ENCODE data around the gene L3MBTL4. TPM values are rescaled to one million over a fixed set of nuclear protein-coding genes. Genes with fewer than 3 reads are reported as not detected.

The L3MBTL4 gene
- total RNA-seq, 6 experiments from 2014 or later: 8.2 to 16.0 (median 11.3) TPM

GRCh38 chr18:6327895-6328620 lies 86.7 kb downstream of the L3MBTL4 start:
- peak overlapping the region in 1 of 3 donors; percentile 41 for H3K27ac ChIP-seq
- intact Hi-C loops (cut with DNase I): no loop called here
- no peaks in the 10 kb centered on the region for H3K36me3 ChIP-seq
- DNase-seq (no peak), ATAC-seq (peak; percentile 70 to 92 (median 79))
- H3K27me3 ChIP-seq: no peaks in the 10 kb centered on the region
- H3K9me3 ChIP-seq: no peaks in the 10 kb centered on the region
- TF ChIP-seq POLR2A (IDR thresholded peaks at IDR 0.05): no peak
- TF ChIP-seq, protein P1, sequence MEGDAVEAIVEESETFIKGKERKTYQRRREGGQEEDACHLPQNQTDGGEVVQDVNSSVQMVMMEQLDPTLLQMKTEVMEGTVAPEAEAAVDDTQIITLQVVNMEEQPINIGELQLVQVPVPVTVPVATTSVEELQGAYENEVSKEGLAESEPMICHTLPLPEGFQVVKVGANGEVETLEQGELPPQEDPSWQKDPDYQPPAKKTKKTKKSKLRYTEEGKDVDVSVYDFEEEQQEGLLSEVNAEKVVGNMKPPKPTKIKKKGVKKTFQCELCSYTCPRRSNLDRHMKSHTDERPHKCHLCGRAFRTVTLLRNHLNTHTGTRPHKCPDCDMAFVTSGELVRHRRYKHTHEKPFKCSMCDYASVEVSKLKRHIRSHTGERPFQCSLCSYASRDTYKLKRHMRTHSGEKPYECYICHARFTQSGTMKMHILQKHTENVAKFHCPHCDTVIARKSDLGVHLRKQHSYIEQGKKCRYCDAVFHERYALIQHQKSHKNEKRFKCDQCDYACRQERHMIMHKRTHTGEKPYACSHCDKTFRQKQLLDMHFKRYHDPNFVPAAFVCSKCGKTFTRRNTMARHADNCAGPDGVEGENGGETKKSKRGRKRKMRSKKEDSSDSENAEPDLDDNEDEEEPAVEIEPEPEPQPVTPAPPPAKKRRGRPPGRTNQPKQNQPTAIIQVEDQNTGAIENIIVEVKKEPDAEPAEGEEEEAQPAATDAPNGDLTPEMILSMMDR (IDR thresholded peaks at IDR 0.05): no peak
- WGBS (ENCODE audit: insufficient coverage, low coverage, low lambda C conversion rate, missing lambda C conversion rate): 59% methylated on average over 2 of the region's 2 CpGs
- peaks cover 0 to 10% (median 3%) of the 10 kb centered on the region in 4 donors for H3K4me1 ChIP-seq
- H3K4me3 ChIP-seq: no peak overlapping the region

GRCh38 chr18:6327485-6327884 lies 87.2 kb downstream of the L3MBTL4 start:
- no peak overlapping the region for H3K27ac ChIP-seq
- 69% methylated on average over 4 of the region's 4 CpGs for WGBS (ENCODE audit: insufficient coverage, low coverage, low lambda C conversion rate, missing lambda C conversion rate)
- intact Hi-C loops (cut with DNase I): no loop called here

DNA sequence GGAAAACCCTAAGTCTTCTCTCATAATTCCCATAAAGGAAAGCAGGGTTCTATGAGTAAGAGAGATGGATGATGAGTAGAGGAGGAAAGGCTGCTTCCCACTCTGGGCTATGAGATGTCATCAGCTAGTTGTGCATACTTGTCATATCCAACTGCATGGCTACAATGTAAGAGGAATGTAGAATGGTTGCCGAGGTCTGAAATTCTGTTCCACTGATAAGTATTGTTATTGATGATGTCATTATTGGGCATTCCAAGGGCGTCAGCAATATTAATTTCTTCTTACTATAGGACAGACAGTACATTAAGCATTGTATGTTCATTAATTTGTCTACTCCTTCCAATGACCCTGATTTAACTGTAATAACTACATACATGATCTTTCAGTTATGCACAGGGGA lies 88.1 kb downstream of the L3MBTL4 start:
- DNase-seq (no peak), ATAC-seq (no peak)
- Histone ChIP-seq H3K36me3 (no peaks in the 10 kb centered on the region), H3K9me3 (no peaks in the 10 kb centered on the region), H3K4me3 (no peak overlapping the region), H3K27ac (no peak overlapping the region), H3K27me3 (no peaks in the 10 kb centered on the region), H3K4me1 (peaks cover 0 to 10% (median 3%) of the 10 kb centered on the region in 4 donors)
- 94% methylated on average over 2 of the region's 2 CpGs for WGBS (ENCODE audit: insufficient coverage, low coverage, low lambda C conversion rate, missing lambda C conversion rate)
- intact Hi-C loops (cut with DNase I): no loop called here
- TF ChIP-seq POLR2A (IDR thresholded peaks at IDR 0.05): no peak
- TF ChIP-seq, protein P1 (IDR thresholded peaks at IDR 0.05): no peak

More at GRCh38 chr18:6327485-6327884, 87.2 kb downstream of the L3MBTL4 start:
- no peak overlapping the region for H3K4me3 ChIP-seq
- no peaks in the 10 kb centered on the region for H3K27me3 ChIP-seq
- TF ChIP-seq, protein P1 (IDR thresholded peaks at IDR 0.05): no peak
- TF ChIP-seq POLR2A (IDR thresholded peaks at IDR 0.05): no peak
- peaks cover 0 to 10% (median 3%) of the 10 kb centered on the region in 4 donors for H3K4me1 ChIP-seq
- ATAC-seq (no peak), DNase-seq (no peak)
- H3K36me3 ChIP-seq: no peaks in the 10 kb centered on the region
- no peaks in the 10 kb centered on the region for H3K9me3 ChIP-seq

- no peak overlapping the region for H3K4me3 ChIP-seq
- DNase-seq (no peak), ATAC-seq (peak in 1 of 4 donors; percentile 63)
- no peak overlapping the region for H3K27ac ChIP-seq
- WGBS (ENCODE audit: insufficient coverage, low coverage, low lambda C conversion rate, missing lambda C conversion rate): 45% methylated on average over 1 of the region's 1 CpG
- peaks cover 0 to 6% (median 3%) of the 10 kb centered on the region in 4 donors for H3K4me1 ChIP-seq
- H3K36me3 ChIP-seq: no peaks in the 10 kb centered on the region
- no peaks in the 10 kb centered on the region for H3K27me3 ChIP-seq
- TF ChIP-seq, protein P1 (IDR thresholded peaks at IDR 0.05): no peak
- TF ChIP-seq POLR2A (IDR thresholded peaks at IDR 0.05): no peak
- intact Hi-C loops (cut with DNase I): no loop called here
- no peaks in the 10 kb centered on the region for H3K9me3 ChIP-seq
Observed at GRCh38 chr18:6323319-6323889, 91.3 kb downstream of the L3MBTL4 start.
